Mammary epithelial cell (primary cell): Measurements from ENCODE around the gene ETF1.

ENCODE experiments used
- CTCF ChIP-seq, 2 donors: IDR thresholded peaks in 1 of 2; conservative IDR thresholded peaks in 1 of 2; 2 replicates each; pipeline ENCODE4 v1.5.1; 2011 to 2012; ENCODE audit warnings: inconsistent platforms in 2 of 2, low read length in 2 of 2, mild to moderate bottlenecking in 2 of 2, control low read depth in 1 of 2, low read depth in 1 of 2; ENCODE audit not compliant: insufficient read depth in 1 of 2; ENCODE audit errors: extremely low read depth in 1 of 2
- EZH2 ChIP-seq: IDR thresholded peaks from 2 replicates; pipeline ENCODE4 v1.6.1; 2012; ENCODE audit warnings: low read length, inconsistent platforms, borderline replicate concordance

GRCh38 chr5:138573949-138574670 lies 31.1 kb upstream of the ETF1 start:
- TF ChIP-seq CTCF (conservative IDR thresholded peaks at IDR 0.05 in 1 of 2, IDR thresholded peaks at IDR 0.05 in 1 of 2; ENCODE audit: extremely low read depth in 1 of 2, insufficient read depth in 1 of 2, low read depth in 1 of 2, low read length in 2 of 2) = no peak
- TF ChIP-seq EZH2 = no peak
